ENCODE results near the gene PTCSC3. TPM values are rescaled to one million over a fixed set of nuclear protein-coding genes. Genes with fewer than 3 reads are reported as not detected.

PTCSC3 gene
- polyA plus RNA-seq, 1 donor: not detected

GRCh38 chr14:36174767-36175424 is 1.6 kb downstream of the PTCSC3 start:
- Histone ChIP-seq H3K36me3 (ENCODE audit: control insufficient read depth, insufficient read depth, low read length) (no peaks in the 10 kb centered on the region), H3K9me3 (ENCODE audit: control insufficient read depth, low read depth, low read length) (no peaks in the 10 kb centered on the region), H3K4me1 (ENCODE audit: control insufficient read depth, insufficient read depth, low read length) (no peaks in the 10 kb centered on the region), H3K27me3 (ENCODE audit: control insufficient read depth, insufficient read depth, low read length) (no peaks in the 10 kb centered on the region), H3K4me3 (ENCODE audit: low read length) (no peak overlapping the region), H3K27ac (ENCODE audit: low read length) (no peak overlapping the region)
- DNase-seq: no peak
- no CpG with 5 or more reads among the region's 5 CpGs for WGBS (ENCODE audit: insufficient coverage, low lambda C conversion rate)

- no peaks in the 10 kb centered on the region for H3K4me1 ChIP-seq (ENCODE audit: control insufficient read depth, insufficient read depth, low read length)
- no peaks in the 10 kb centered on the region for H3K27me3 ChIP-seq (ENCODE audit: control insufficient read depth, insufficient read depth, low read length)
- no peaks in the 10 kb centered on the region for H3K9me3 ChIP-seq (ENCODE audit: control insufficient read depth, low read depth, low read length)
- no peak overlapping the region for H3K27ac ChIP-seq (ENCODE audit: low read length)
- no CpG with 5 or more reads among the region's 1 CpG for WGBS (ENCODE audit: insufficient coverage, low lambda C conversion rate)
- no peaks in the 10 kb centered on the region for H3K36me3 ChIP-seq (ENCODE audit: control insufficient read depth, insufficient read depth, low read length)
- no peak overlapping the region for H3K4me3 ChIP-seq (ENCODE audit: low read length)
- no peak for DNase-seq
Observed at GRCh38 chr14:36173161-36173560, 3.4 kb downstream of the PTCSC3 start.

DNA sequence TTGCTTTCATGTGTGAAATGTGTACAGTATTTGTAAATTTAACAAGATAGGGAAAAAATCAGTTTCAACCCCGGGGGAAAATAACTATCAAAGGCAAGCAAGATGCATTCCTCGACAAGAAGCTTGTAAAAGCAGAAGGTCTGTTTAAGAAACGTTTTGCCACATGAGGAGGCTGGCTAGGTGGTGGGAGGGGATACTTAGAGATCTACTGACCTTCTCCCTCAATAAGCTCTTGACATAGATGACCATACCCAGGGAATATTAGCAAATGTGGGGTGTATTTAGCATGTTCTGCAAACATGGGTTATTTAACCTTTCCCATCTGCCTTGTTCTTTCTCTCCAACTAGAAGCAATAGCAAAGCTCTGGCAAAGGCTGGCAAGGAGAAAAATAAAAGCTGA is 4.9 kb downstream of the PTCSC3 start:
- Histone ChIP-seq H3K9me3 (ENCODE audit: control insufficient read depth, low read depth, low read length) (no peaks in the 10 kb centered on the region), H3K4me1 (ENCODE audit: control insufficient read depth, insufficient read depth, low read length) (no peaks in the 10 kb centered on the region), H3K36me3 (ENCODE audit: control insufficient read depth, insufficient read depth, low read length) (no peaks in the 10 kb centered on the region), H3K27ac (ENCODE audit: low read length) (no peak overlapping the region), H3K4me3 (ENCODE audit: low read length) (no peak overlapping the region), H3K27me3 (ENCODE audit: control insufficient read depth, insufficient read depth, low read length) (no peaks in the 10 kb centered on the region)
- WGBS (ENCODE audit: insufficient coverage, low lambda C conversion rate): 100% methylated on average over 1 of the region's 3 CpGs
- DNase-seq: no peak

- no peaks in the 10 kb centered on the region for H3K27me3 ChIP-seq (ENCODE audit: control insufficient read depth, insufficient read depth, low read length)
- WGBS (ENCODE audit: insufficient coverage, low lambda C conversion rate): 67% methylated on average over 3 of the region's 5 CpGs
- no peaks in the 10 kb centered on the region for H3K9me3 ChIP-seq (ENCODE audit: control insufficient read depth, low read depth, low read length)
- H3K4me3 ChIP-seq (ENCODE audit: low read length): no peak overlapping the region
- no peak overlapping the region for H3K27ac ChIP-seq (ENCODE audit: low read length)
- no peaks in the 10 kb centered on the region for H3K36me3 ChIP-seq (ENCODE audit: control insufficient read depth, insufficient read depth, low read length)
- no peaks in the 10 kb centered on the region for H3K4me1 ChIP-seq (ENCODE audit: control insufficient read depth, insufficient read depth, low read length)
- DNase-seq: no peak
Observed at GRCh38 chr14:36167431-36167830, 9.1 kb downstream of the PTCSC3 start.

- H3K4me3 ChIP-seq (ENCODE audit: low read length): no peak overlapping the region
Observed at GRCh38 chr14:36163451-36163850, 13.1 kb downstream of the PTCSC3 start.

GRCh38 chr14:36162267-36162666 is 14.3 kb downstream of the PTCSC3 start:
- H3K4me3 ChIP-seq (ENCODE audit: low read length): no peak overlapping the region
- H3K9me3 ChIP-seq (ENCODE audit: control insufficient read depth, low read depth, low read length): no peaks in the 10 kb centered on the region
- no peak overlapping the region for H3K27ac ChIP-seq (ENCODE audit: low read length)
- no peak for DNase-seq
- no peaks in the 10 kb centered on the region for H3K4me1 ChIP-seq (ENCODE audit: control insufficient read depth, insufficient read depth, low read length)
- H3K27me3 ChIP-seq (ENCODE audit: control insufficient read depth, insufficient read depth, low read length): no peaks in the 10 kb centered on the region
- no peaks in the 10 kb centered on the region for H3K36me3 ChIP-seq (ENCODE audit: control insufficient read depth, insufficient read depth, low read length)
- no CpG with 5 or more reads among the region's 9 CpGs for WGBS (ENCODE audit: insufficient coverage, low lambda C conversion rate)

More at GRCh38 chr14:36163451-36163850, 13.1 kb downstream of the PTCSC3 start:
- Histone ChIP-seq H3K9me3 (ENCODE audit: control insufficient read depth, low read depth, low read length) (no peaks in the 10 kb centered on the region), H3K27ac (ENCODE audit: low read length) (no peak overlapping the region), H3K27me3 (ENCODE audit: control insufficient read depth, insufficient read depth, low read length) (no peaks in the 10 kb centered on the region), H3K4me1 (ENCODE audit: control insufficient read depth, insufficient read depth, low read length) (no peaks in the 10 kb centered on the region), H3K36me3 (ENCODE audit: control insufficient read depth, insufficient read depth, low read length) (no peaks in the 10 kb centered on the region)
- 95% methylated on average over 5 of the region's 5 CpGs for WGBS (ENCODE audit: insufficient coverage, low lambda C conversion rate)
- DNase-seq: no peak

DNA sequence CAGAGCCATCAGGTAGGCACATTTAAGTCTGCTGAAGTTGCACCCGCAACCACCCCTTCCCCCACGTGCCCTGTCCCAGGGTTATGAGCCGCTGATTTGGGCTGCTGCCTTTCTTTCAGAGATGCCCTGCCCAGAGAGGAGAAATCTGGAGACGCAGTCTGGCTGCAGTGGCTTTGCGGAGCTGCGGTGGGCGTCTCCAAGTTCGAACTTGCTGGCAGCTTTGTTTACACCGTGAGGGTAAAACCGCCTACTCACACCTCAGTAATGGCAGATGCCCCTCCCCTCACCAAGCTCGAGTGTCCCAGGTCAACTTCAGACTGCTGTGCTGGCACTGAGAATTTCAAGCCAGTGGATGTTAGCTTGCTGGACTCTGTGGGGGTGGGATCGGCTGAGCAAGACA is 14.7 kb downstream of the PTCSC3 start:
- H3K9me3 ChIP-seq (ENCODE audit: control insufficient read depth, low read depth, low read length): no peaks in the 10 kb centered on the region
- no peaks in the 10 kb centered on the region for H3K36me3 ChIP-seq (ENCODE audit: control insufficient read depth, insufficient read depth, low read length)
- no peak overlapping the region for H3K4me3 ChIP-seq (ENCODE audit: low read length)
- DNase-seq: no peak
- no peak overlapping the region for H3K27ac ChIP-seq (ENCODE audit: low read length)
- WGBS (ENCODE audit: insufficient coverage, low lambda C conversion rate): no CpG with 5 or more reads among the region's 12 CpGs
- no peaks in the 10 kb centered on the region for H3K27me3 ChIP-seq (ENCODE audit: control insufficient read depth, insufficient read depth, low read length)
- no peaks in the 10 kb centered on the region for H3K4me1 ChIP-seq (ENCODE audit: control insufficient read depth, insufficient read depth, low read length)

GRCh38 chr14:36151335-36151734 is 25.2 kb downstream of the PTCSC3 start:
- H3K27me3 ChIP-seq (ENCODE audit: control insufficient read depth, insufficient read depth, low read length): no peaks in the 10 kb centered on the region
- H3K9me3 ChIP-seq (ENCODE audit: control insufficient read depth, low read depth, low read length): no peaks in the 10 kb centered on the region
- 83% methylated on average over 3 of the region's 3 CpGs for WGBS (ENCODE audit: insufficient coverage, low lambda C conversion rate)
- no peaks in the 10 kb centered on the region for H3K4me1 ChIP-seq (ENCODE audit: control insufficient read depth, insufficient read depth, low read length)
- no peak for DNase-seq
- no peaks in the 10 kb centered on the region for H3K36me3 ChIP-seq (ENCODE audit: control insufficient read depth, insufficient read depth, low read length)
- H3K27ac ChIP-seq (ENCODE audit: low read length): no peak overlapping the region
- H3K4me3 ChIP-seq (ENCODE audit: low read length): no peak overlapping the region

GRCh38 chr14:36134038-36134437 is 42.5 kb downstream of the PTCSC3 start:
- Histone ChIP-seq H3K9me3 (ENCODE audit: control insufficient read depth, low read depth, low read length) (no peaks in the 10 kb centered on the region), H3K27me3 (ENCODE audit: control insufficient read depth, insufficient read depth, low read length) (no peaks in the 10 kb centered on the region), H3K4me3 (ENCODE audit: low read length) (no peak overlapping the region), H3K4me1 (ENCODE audit: control insufficient read depth, insufficient read depth, low read length) (no peaks in the 10 kb centered on the region), H3K27ac (ENCODE audit: low read length) (no peak overlapping the region), H3K36me3 (ENCODE audit: control insufficient read depth, insufficient read depth, low read length) (no peaks in the 10 kb centered on the region)
- WGBS (ENCODE audit: insufficient coverage, low lambda C conversion rate): 90% methylated on average over 1 of the region's 2 CpGs
- DNase-seq: no peak

- WGBS (ENCODE audit: insufficient coverage, low lambda C conversion rate): no CpG with 5 or more reads among the region's 1 CpG
- H3K27me3 ChIP-seq (ENCODE audit: control insufficient read depth, insufficient read depth, low read length): no peaks in the 10 kb centered on the region
Observed at GRCh38 chr14:36132826-36133225, 43.7 kb downstream of the PTCSC3 start.

GRCh38 chr14:36130186-36130585 is 46.3 kb downstream of the PTCSC3 start:
- Histone ChIP-seq H3K27ac (ENCODE audit: low read length) (no peak overlapping the region), H3K27me3 (ENCODE audit: control insufficient read depth, insufficient read depth, low read length) (no peaks in the 10 kb centered on the region), H3K4me1 (ENCODE audit: control insufficient read depth, insufficient read depth, low read length) (no peaks in the 10 kb centered on the region), H3K9me3 (ENCODE audit: control insufficient read depth, low read depth, low read length) (no peaks in the 10 kb centered on the region), H3K4me3 (ENCODE audit: low read length) (no peak overlapping the region), H3K36me3 (ENCODE audit: control insufficient read depth, insufficient read depth, low read length) (no peaks in the 10 kb centered on the region)
- no peak for DNase-seq
- no CpG with 5 or more reads among the region's 1 CpG for WGBS (ENCODE audit: insufficient coverage, low lambda C conversion rate)

More at GRCh38 chr14:36132826-36133225, 43.7 kb downstream of the PTCSC3 start:
- H3K4me1 ChIP-seq (ENCODE audit: control insufficient read depth, insufficient read depth, low read length): no peaks in the 10 kb centered on the region
- no peak overlapping the region for H3K4me3 ChIP-seq (ENCODE audit: low read length)
- no peak overlapping the region for H3K27ac ChIP-seq (ENCODE audit: low read length)
- H3K36me3 ChIP-seq (ENCODE audit: control insufficient read depth, insufficient read depth, low read length): no peaks in the 10 kb centered on the region
- H3K9me3 ChIP-seq (ENCODE audit: control insufficient read depth, low read depth, low read length): no peaks in the 10 kb centered on the region
- DNase-seq: no peak

Data from large intestine (tissue), 3 donors.